Cardiac fibroblast (primary cell): Measurements from ENCODE around the gene PTPRG.

Source experiments
- DNase-seq, 2 donors: peaks; one replicate each; pipeline versions ENCODE4 v3.0.0 to v3.0.0-alpha.2; 2010; ENCODE audit warnings: low read depth in 2 of 2
- H3K4me3 ChIP-seq, 2 donors: replicated peaks in 1 of 2; 1 replicate in 1 of 2; 2 replicates in 1 of 2; pipeline ENCODE4 v1.5.1; 2011; ENCODE audit warnings: low read depth in 2 of 2, low read length in 2 of 2, mild to moderate bottlenecking in 2 of 2, moderate library complexity in 1 of 2
- TF ChIP-seq, protein P1 (sequence below): IDR thresholded peaks from one replicate; pipeline ENCODE4 v1.5.1; 2011; ENCODE audit warnings: low read depth, mild to moderate bottlenecking, low read length, inconsistent platforms

Gene PTPRG

GRCh38 chr3:62144482-62144881, 583.1 kb downstream of the PTPRG start:
- DNase-seq, result no peak
- TF ChIP-seq, protein P1, sequence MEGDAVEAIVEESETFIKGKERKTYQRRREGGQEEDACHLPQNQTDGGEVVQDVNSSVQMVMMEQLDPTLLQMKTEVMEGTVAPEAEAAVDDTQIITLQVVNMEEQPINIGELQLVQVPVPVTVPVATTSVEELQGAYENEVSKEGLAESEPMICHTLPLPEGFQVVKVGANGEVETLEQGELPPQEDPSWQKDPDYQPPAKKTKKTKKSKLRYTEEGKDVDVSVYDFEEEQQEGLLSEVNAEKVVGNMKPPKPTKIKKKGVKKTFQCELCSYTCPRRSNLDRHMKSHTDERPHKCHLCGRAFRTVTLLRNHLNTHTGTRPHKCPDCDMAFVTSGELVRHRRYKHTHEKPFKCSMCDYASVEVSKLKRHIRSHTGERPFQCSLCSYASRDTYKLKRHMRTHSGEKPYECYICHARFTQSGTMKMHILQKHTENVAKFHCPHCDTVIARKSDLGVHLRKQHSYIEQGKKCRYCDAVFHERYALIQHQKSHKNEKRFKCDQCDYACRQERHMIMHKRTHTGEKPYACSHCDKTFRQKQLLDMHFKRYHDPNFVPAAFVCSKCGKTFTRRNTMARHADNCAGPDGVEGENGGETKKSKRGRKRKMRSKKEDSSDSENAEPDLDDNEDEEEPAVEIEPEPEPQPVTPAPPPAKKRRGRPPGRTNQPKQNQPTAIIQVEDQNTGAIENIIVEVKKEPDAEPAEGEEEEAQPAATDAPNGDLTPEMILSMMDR, result no peak
- no peak overlapping the region for H3K4me3 ChIP-seq

DNA sequence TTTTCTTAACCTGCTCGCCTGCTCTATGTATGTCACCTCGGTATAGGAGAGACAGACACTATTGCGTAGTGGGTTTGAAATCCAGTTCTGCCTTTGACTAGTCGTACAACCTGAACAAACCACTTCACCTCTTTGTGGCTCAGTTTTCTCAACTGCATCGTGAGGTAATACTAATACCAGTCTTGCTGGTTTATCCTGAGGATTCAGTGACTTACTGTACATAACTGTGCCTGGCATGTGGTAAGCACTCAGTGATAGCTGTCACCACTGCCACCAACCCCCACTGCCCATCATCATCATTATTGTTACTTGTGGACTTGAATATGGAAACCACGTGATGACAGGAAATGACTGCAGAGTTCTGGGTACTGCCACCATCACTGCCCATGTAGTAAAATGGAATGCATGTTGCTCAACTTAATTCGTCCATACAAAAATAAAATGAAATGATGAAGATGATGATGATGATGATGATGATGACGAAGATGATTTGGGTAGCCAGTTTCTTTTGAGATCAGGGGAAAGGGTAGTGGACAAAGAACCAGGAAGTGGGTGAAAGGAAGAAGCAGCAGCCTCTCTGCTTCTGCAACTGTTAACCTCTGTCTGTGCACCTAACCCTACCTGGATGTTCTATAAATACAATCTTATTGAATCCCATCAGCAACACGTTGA, 583.9 kb downstream of the PTPRG start:
- TF ChIP-seq, protein P1, result no peak

GRCh38 chr3:62149539-62149938, 588.2 kb downstream of the PTPRG start:
- TF ChIP-seq, protein P1, result no peak
- no peak overlapping the region for H3K4me3 ChIP-seq
- DNase-seq, result no peak

More for the DNA sequence above, 583.9 kb downstream of the PTPRG start:
- DNase-seq, result no peak
- H3K4me3 ChIP-seq, result no peak overlapping the region

- peak; percentile 30 to 90 for DNase-seq
- TF ChIP-seq, protein P1, result no peak
- no peak overlapping the region for H3K4me3 ChIP-seq
Observed at GRCh38 chr3:62149962-62150361, 588.6 kb downstream of the PTPRG start.

DNA sequence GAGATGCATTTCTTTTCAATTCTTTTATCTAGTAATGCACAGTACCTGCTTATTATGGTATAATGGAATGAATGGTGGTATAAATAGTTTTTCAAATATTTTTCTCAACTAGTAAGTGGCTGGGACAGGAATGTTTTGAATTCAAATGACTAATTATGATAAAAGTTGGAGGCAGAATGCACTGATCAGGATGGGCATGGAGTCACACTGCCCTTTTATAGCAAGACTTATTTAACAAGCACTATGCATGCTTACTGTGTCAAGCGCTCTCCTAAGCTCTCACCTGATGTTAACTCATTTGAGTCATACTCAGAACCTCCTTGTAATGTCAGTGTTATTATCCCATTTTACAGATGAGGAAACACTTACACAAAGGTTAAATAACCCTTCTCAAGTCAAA, 590.2 kb downstream of the PTPRG start:
- DNase-seq, result peak in 1 of 2 donors; percentile 63
- H3K4me3 ChIP-seq, result no peak overlapping the region
- TF ChIP-seq, protein P1, result no peak

- no peak overlapping the region for H3K4me3 ChIP-seq
- DNase-seq, result no peak
- TF ChIP-seq, protein P1, result no peak
Observed at GRCh38 chr3:62153231-62153630, 591.9 kb downstream of the PTPRG start.

GRCh38 chr3:62154457-62155148, 593.2 kb downstream of the PTPRG start:
- H3K4me3 ChIP-seq, result no peak overlapping the region
- DNase-seq, result no peak
- TF ChIP-seq, protein P1, result no peak
